Stimulated activated naive CD4-positive, alpha-beta T cell treated with Interleukin-2 at 50 U/mL for 16 hours (primary cell): Measurements from ENCODE around the gene BCL2L11.

ENCODE experiments used
- DNase-seq: peaks from one replicate; lab custom pipeline; 2025; lab: John Stamatoyannopoulos, UW

Gene BCL2L11

DNA sequence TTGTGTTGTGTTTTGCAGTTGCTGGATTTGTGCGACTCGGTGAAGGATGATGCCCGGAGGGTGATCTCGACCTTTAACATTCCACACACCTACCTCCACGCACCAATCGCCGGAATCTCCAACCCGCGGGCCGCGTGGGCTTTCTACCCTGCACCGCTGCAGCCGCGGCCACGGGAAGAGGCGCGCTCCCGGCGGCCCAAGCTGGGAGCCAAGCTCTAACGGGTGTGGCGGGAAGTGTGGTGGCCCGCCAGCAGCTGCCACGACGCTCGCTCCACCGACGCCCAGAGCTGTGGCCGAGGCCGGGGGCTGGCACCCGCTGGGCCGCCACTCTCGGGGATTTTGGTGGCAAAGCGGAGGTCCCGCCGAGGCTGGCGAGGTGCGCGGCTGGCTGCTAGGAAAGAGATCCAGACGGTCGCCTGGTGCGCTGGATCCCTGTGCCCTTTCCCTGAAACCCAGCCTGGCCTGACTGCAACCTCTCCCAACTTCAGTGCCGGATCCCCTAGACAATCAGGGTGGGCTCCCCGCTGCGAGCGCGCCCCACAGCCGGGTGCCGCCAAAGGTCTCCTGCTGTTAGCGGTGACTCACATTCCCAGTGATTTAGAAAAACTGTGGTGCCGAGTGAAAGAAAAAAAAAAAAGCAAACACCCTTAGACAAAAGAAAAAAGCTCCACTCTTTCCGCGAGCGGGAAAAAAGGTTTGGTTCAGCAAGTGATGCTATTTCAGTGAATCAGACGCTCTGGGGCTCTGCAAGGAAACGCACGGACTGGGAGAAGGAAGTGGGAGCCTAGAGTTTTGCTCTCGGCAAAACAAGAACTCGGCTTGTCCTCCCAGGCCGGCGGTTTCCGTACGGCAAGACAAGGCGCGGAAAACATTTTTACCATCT is 2.9 kb upstream of the BCL2L11 start:
- DNase-seq = peak; percentile 27

DNA sequence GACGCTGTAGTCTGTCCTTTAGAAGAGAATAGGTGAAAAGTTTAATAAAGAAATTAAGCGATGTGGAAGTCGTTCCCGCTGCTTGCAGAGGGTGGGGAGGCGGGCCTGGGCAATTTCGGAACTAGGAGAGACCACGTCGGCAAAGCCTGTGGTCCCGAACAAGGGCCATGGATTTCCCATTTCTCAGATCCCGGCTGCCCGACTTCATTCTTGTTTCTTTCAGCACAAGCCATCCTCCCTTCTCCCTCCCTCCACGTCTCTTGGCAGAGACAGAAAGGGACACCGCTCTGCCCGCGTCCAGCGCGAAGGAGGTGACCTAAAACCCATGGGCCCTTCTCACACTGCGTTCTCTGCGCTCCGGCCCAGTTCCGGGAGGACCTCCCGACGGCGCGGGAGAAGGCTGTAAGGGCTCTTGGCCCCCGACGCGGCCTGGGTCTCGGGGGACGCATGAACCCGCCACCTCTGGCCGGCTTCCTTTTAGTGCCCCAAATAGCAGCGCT is 2.2 kb upstream of the BCL2L11 start:
- no peak for DNase-seq

DNA sequence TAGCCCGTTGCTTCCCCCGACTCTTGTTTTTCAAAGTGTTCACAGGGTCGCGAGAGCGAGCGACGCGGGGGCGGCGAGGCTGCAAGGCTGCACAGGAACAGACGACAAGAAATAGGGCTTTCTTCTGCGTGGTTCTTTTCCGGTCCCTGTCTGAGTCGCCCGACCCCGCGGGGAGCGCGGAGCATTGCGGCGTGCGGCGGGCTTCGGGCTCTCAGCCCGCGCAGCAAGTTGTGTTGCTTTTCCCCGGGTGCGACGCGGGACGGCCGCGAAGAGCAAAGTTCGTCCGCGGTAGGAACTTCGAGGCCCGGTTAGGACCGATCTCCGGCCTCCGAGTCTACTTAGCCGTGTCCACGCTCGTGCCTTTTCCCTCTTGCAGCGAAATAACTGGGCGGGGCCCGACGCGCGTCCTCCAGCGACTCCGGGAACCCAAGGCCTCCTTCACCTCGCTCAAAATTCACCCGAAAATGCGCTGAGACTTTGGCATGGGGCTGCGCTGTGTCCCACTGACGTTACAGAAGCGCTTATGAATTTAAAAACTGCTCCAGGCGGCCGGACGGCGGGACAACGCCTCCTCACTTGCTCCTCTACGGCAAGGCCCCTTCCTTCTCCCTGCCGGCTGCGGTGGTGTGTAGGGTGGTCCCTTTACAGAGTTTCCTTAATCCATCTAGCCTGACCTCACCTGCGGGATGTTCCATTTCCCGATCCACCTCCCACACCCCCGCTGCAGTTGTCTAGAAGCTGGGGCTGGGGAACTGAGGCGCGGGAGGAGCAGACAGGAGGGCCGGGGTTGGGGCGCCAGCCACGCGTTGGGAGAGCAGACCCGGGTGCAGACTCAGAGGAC is 1.5 kb upstream of the BCL2L11 start:
- peak; percentile 30 for DNase-seq

- no peak for DNase-seq
These were observed 877 bp upstream of the BCL2L11 start for GRCh38 chr2:111119822-111120252.

GRCh38 chr2:111121028-111121827 is 514 bp downstream of the BCL2L11 start:
- DNase-seq = peak; percentile 56

- peak; percentile 67 for DNase-seq
These were observed 1.3 kb downstream of the BCL2L11 start for GRCh38 chr2:111121828-111122630.

- DNase-seq = peak; percentile 28
These were observed 2.1 kb downstream of the BCL2L11 start for GRCh38 chr2:111122631-111123421.

DNA sequence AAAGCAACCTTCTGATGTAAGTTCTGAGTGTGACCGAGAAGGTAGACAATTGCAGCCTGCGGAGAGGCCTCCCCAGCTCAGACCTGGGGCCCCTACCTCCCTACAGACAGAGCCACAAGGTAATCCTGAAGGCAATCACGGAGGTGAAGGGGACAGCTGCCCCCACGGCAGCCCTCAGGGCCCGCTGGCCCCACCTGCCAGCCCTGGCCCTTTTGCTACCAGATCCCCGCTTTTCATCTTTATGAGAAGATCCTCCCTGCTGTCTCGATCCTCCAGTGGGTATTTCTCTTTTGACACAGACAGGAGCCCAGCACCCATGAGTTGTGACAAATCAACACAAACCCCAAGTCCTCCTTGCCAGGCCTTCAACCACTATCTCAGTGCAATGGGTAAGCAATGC is 3.0 kb downstream of the BCL2L11 start:
- DNase-seq = no peak

GRCh38 chr2:111126581-111126980 is 5.9 kb downstream of the BCL2L11 start:
- DNase-seq = no peak

GRCh38 chr2:111127351-111127750 is 6.6 kb downstream of the BCL2L11 start:
- DNase-seq = no peak

GRCh38 chr2:111128096-111128495 is 7.4 kb downstream of the BCL2L11 start:
- DNase-seq = no peak

DNA sequence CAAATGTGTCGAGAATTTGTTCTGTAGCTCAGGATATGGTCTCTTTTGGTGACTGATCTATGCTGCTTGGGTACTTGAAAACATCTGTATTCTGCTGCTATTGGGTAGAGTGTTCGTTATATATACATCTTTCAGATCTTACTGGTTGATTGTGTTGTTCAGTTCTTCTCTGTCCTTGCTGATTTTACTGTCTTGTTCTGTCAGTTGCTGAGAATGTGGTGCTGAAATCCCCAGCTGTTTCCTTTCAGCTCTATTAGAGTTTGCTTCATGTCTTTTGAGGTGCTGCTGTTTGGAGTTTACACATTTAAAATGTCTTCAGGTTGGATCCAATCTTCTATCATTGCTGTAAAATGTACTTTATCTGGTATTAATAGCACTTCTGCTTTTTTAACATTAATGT is 12.9 kb downstream of the BCL2L11 start:
- no peak for DNase-seq

DNA sequence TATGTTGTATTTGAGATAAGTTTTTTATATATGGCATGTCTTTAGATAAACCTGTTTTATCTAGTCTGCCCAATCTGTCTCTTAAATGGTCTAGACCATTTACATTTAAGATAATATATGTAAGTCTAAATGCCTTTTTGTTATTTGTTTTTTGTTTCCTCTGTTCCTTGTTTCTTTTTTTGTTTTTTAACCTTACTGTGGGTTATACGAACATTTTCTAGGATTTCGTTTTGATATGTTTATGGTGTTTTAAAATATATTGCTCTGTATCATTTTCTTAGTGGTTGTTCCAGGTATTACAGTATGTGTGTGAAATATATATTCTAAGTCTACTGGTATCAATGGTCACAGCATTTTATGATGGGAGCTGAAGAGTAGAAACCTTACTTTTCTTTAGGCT is 13.3 kb downstream of the BCL2L11 start:
- no peak for DNase-seq

- DNase-seq = no peak
These were observed 14.7 kb downstream of the BCL2L11 start for GRCh38 chr2:111135237-111135909.

- DNase-seq = no peak
These were observed 15.2 kb downstream of the BCL2L11 start for GRCh38 chr2:111135910-111136297.

DNA sequence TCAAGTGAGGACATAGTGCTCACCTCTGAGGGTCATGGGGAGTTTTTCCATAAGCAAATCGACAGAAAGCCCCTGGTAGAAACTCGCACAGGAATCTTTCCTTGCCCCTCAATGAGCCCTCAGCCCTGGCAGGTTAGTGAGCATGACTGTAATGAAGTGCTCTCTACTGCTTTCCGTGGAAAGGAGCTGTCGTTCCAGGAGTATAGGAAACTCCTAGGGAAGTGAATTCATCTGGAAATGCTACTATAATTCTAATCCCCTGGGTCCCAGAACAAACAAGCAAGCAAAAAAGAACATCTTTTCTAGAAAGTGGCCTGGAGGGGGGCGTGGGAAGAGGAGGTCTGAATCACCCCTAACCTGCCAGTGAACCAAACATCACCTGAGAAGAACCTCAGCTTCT is 18.1 kb downstream of the BCL2L11 start:
- no peak for DNase-seq

GRCh38 chr2:111139637-111140317 is 19.1 kb downstream of the BCL2L11 start:
- DNase-seq = no peak

GRCh38 chr2:111140815-111141214 is 20.1 kb downstream of the BCL2L11 start:
- no peak for DNase-seq

DNA sequence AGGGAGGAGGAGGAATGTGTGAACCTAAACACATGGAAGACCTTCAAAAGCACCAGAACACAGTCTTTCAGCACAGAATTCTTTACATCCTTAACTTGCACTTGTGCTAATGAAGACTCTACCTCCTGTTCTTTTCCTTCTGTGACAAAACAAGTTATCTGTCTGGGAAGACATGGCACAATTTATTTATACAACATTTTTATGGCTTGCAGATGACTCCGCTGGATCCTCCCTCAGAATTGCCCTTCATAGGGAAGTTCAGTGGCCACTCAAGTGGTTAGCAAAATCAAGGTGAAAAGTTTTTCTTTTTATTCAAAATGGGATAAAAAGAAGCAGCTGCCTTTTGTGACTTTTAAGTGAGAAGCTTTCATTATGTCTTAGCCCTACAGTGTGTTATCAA is 21.4 kb downstream of the BCL2L11 start:
- no peak for DNase-seq
